PC-9 (cell line): ENCODE data around the gene LRP1B.

Experiments
- EZH2 ChIP-seq: fragments of 200-600 bp; sonication (generic); IDR thresholded peaks from 2 replicates; pipeline ENCODE4 v1.8.0; 2017; ENCODE audit warnings: antibody characterized with exemption, low read depth
- TF ChIP-seq, protein P1 (sequence below): fragments of 200-600 bp; sonication (generic); conservative IDR thresholded peaks from 2 replicates; pipeline ENCODE4 v1.6.1; 2017; ENCODE audit warnings: mixed run types, antibody characterized with exemption, mild to moderate bottlenecking, moderate library complexity

DNA sequence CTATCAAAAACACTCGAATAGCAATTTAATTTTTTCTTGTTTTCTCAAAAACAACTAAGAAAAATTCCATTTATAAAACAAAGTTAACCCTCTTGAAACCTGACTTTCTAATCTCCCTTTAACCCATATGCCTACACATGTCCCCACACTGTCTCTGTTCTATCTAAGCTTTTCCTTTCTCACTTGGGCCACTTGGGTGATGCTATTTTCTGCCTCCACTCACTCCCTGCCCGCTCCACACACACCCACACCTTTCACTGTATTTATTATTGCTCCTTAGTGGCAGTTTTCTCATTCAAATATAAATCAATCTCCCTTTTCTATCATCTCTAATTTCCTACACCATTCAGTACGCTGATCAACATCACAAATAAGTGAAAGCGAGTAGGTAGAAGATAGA is 531.1 kb downstream of the LRP1B start:
- TF ChIP-seq, protein P1, sequence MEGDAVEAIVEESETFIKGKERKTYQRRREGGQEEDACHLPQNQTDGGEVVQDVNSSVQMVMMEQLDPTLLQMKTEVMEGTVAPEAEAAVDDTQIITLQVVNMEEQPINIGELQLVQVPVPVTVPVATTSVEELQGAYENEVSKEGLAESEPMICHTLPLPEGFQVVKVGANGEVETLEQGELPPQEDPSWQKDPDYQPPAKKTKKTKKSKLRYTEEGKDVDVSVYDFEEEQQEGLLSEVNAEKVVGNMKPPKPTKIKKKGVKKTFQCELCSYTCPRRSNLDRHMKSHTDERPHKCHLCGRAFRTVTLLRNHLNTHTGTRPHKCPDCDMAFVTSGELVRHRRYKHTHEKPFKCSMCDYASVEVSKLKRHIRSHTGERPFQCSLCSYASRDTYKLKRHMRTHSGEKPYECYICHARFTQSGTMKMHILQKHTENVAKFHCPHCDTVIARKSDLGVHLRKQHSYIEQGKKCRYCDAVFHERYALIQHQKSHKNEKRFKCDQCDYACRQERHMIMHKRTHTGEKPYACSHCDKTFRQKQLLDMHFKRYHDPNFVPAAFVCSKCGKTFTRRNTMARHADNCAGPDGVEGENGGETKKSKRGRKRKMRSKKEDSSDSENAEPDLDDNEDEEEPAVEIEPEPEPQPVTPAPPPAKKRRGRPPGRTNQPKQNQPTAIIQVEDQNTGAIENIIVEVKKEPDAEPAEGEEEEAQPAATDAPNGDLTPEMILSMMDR: no peak
- TF ChIP-seq EZH2: no peak
